ENCODE results near the gene TNFRSF11A.

DNA sequence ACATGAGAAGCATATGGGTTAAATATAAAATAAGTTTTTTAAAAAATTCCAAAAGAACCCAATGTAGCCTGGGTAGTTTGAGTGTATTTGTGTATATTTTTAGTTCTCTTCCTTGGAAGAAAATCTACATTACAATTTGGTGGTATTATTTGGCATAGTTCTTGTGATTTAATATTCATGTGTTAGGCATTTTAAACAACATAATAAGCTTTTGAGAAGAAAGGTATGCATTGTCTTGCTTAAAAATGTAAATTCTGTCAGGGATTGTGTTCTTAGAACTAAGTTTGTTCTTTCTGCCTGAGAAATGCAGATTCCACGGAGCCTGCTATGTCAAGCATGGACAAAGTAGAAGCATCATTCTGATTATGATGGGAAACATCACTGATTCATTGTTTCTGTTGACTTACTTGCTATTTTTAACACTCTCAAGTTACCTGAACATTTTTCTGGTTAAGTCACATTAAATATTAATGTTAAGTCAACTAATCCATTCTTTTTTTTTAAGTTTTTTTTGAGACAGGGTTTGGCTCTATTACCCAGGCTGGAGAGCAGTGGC is 49.4 kb downstream of the TNFRSF11A start:
- TF ChIP-seq, protein P1, sequence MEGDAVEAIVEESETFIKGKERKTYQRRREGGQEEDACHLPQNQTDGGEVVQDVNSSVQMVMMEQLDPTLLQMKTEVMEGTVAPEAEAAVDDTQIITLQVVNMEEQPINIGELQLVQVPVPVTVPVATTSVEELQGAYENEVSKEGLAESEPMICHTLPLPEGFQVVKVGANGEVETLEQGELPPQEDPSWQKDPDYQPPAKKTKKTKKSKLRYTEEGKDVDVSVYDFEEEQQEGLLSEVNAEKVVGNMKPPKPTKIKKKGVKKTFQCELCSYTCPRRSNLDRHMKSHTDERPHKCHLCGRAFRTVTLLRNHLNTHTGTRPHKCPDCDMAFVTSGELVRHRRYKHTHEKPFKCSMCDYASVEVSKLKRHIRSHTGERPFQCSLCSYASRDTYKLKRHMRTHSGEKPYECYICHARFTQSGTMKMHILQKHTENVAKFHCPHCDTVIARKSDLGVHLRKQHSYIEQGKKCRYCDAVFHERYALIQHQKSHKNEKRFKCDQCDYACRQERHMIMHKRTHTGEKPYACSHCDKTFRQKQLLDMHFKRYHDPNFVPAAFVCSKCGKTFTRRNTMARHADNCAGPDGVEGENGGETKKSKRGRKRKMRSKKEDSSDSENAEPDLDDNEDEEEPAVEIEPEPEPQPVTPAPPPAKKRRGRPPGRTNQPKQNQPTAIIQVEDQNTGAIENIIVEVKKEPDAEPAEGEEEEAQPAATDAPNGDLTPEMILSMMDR (IDR thresholded peaks at IDR 0.05): no peak
- TF ChIP-seq ZFX (IDR thresholded peaks at IDR 0.05; ENCODE audit: borderline replicate concordance): no peak

All from 22Rv1 (cell line).